A549 (cell line): ENCODE measurements around the gene CATSPERZ. TPM values are rescaled to one million over a fixed set of nuclear protein-coding genes. Genes with fewer than 3 reads are reported as not detected.

Experiments used
- ATOH8 ChIP-seq: fragments of 250-450 bp; sonication (Bioruptor Pico); IDR thresholded peaks from 2 replicates; pipeline ENCODE4 v1.5.0; 2020; ENCODE audit warnings: low read depth, mild to moderate bottlenecking, moderate library complexity
- BCL3 ChIP-seq: fragments of >200 bp; sonication (Bioruptor Twin); formaldehyde crosslinking; IDR thresholded peaks from 3 replicates; pipeline ENCODE4 v1.6.1; 2016
- BHLHE40 ChIP-seq: IDR thresholded peaks from 2 replicates; pipeline ENCODE4 v1.6.1; 2012; ENCODE audit warnings: low read depth, low read length, inconsistent platforms
- CBX8 ChIP-seq: fragments of 200-600 bp; sonication (generic); IDR thresholded peaks from 2 replicates; pipeline ENCODE4 v1.6.1; 2016
- CHD2 ChIP-seq: fragments of 150-350 bp; IDR thresholded peaks from 2 replicates; pipeline ENCODE4 v1.6.1; 2014; ENCODE audit warnings: low read length; ENCODE audit not compliant: partially characterized antibody
- CTCF ChIP-seq: fragments of >200 bp; sonication (Bioruptor Twin); formaldehyde crosslinking; IDR thresholded peaks from 3 replicates; pipeline ENCODE4 v1.5.1; 2016
- EHF ChIP-seq: fragments of 250-450 bp; sonication (Bioruptor Pico); IDR thresholded peaks from 2 replicates; pipeline ENCODE4 v1.5.0; 2020; ENCODE audit warnings: mild to moderate bottlenecking
- ELK1 ChIP-seq: fragments of 150-350 bp; IDR thresholded peaks from 2 replicates; pipeline ENCODE4 v1.6.1; 2014; ENCODE audit warnings: low read depth, mild to moderate bottlenecking, low read length
- ESRRA ChIP-seq: fragments of 150-350 bp; IDR thresholded peaks from 2 replicates; pipeline ENCODE4 v1.6.1; 2014; ENCODE audit warnings: mild to moderate bottlenecking, low read length, borderline replicate concordance
- FOSB ChIP-seq: fragments of 250-450 bp; sonication (Bioruptor Pico); IDR thresholded peaks from 2 replicates; pipeline ENCODE4 v1.5.0; 2020; ENCODE audit warnings: mild to moderate bottlenecking, moderate library complexity
- FOXS1 ChIP-seq: fragments of 250-450 bp; sonication (Bioruptor Pico); IDR thresholded peaks from 2 replicates; pipeline ENCODE4 v1.5.0; 2020; ENCODE audit warnings: mild to moderate bottlenecking, moderate library complexity
- GATA3 ChIP-seq: IDR thresholded peaks from 2 replicates; pipeline ENCODE4 v1.6.1; 2012; ENCODE audit warnings: borderline replicate concordance
- HDAC2 ChIP-seq: fragments of 200-600 bp; sonication (generic); IDR thresholded peaks from 2 replicates; pipeline ENCODE4 v1.6.1; 2016
- HES2 ChIP-seq: fragments of >200 bp; sonication (Bioruptor Twin); formaldehyde crosslinking; IDR thresholded peaks from 2 replicates; pipeline ENCODE4 v1.6.1; 2016
- HMGXB4 ChIP-seq: fragments of 250-450 bp; sonication (Bioruptor Pico); IDR thresholded peaks from 2 replicates; pipeline ENCODE4 v1.5.0; 2021; ENCODE audit warnings: mild to moderate bottlenecking, moderate library complexity, borderline replicate concordance
- HOXA7 ChIP-seq: fragments of 250-450 bp; sonication (Bioruptor Pico); IDR thresholded peaks from 2 replicates; pipeline ENCODE4 v1.5.0; 2020; ENCODE audit warnings: mild to moderate bottlenecking, moderate library complexity
- HOXB13 ChIP-seq: fragments of 250-450 bp; sonication (Bioruptor Pico); IDR thresholded peaks from 2 replicates; pipeline ENCODE4 v1.5.0; 2020; ENCODE audit warnings: low read depth, mild to moderate bottlenecking, moderate library complexity
- HOXB5 ChIP-seq: fragments of 250-450 bp; sonication (Bioruptor Pico); IDR thresholded peaks from 2 replicates; pipeline ENCODE4 v1.5.0; 2020; ENCODE audit warnings: mild to moderate bottlenecking, moderate library complexity
- JUNB ChIP-seq: fragments of >200 bp; sonication (Bioruptor Twin); formaldehyde crosslinking; IDR thresholded peaks from 2 replicates; pipeline ENCODE4 v1.6.1; 2016
- MAFK ChIP-seq: fragments of 450-650 bp; IDR thresholded peaks from 2 replicates; pipeline ENCODE4 v1.6.1; 2014; ENCODE audit not compliant: partially characterized antibody
- MAZ ChIP-seq: fragments of 150-350 bp; IDR thresholded peaks from 2 replicates; pipeline ENCODE4 v1.6.1; 2014; ENCODE audit warnings: antibody characterized with exemption, low read depth, low read length, borderline replicate concordance
- MYC ChIP-seq: IDR thresholded peaks from 2 replicates; pipeline ENCODE4 v1.6.1; 2012; ENCODE audit warnings: mild to moderate bottlenecking, inconsistent platforms, low read length, improper control_type of control experiment, borderline replicate concordance
- NPAS2 ChIP-seq: fragments of 250-450 bp; sonication (Bioruptor Pico); IDR thresholded peaks from 2 replicates; pipeline ENCODE4 v1.8.0; 2022; ENCODE audit warnings: mild to moderate bottlenecking, moderate library complexity, borderline replicate concordance
- PBX3 ChIP-seq: IDR thresholded peaks from 2 replicates; pipeline ENCODE4 v1.6.1; 2012
- PHF8 ChIP-seq: fragments of 200-600 bp; sonication (generic); IDR thresholded peaks from 2 replicates; pipeline ENCODE4 v1.6.1; 2016; ENCODE audit warnings: low read depth, mild to moderate bottlenecking, antibody characterized with exemption, moderate library complexity, borderline replicate concordance
- POLR2A ChIP-seq: IDR thresholded peaks from 2 replicates; pipeline ENCODE4 v1.6.1; 2012; ENCODE audit warnings: mild to moderate bottlenecking, low read length
- RAD21 ChIP-seq, 2 experiments: fragments of >200 bp in 1 of 2; sonication (Bioruptor Twin) in 1 of 2; formaldehyde crosslinking in 1 of 2; IDR thresholded peaks in 1 of 2; conservative IDR thresholded peaks in 1 of 2; 2 replicates in 1 of 2; 3 replicates in 1 of 2; pipeline ENCODE4 v1.6.1; 2012 to 2018; ENCODE audit warnings: inconsistent platforms in 1 of 2
- RARB ChIP-seq: fragments of 250-450 bp; sonication (Bioruptor Pico); IDR thresholded peaks from 2 replicates; pipeline ENCODE4 v1.8.0; 2021; ENCODE audit warnings: mild to moderate bottlenecking, moderate library complexity
- RCOR1 ChIP-seq: fragments of 150-350 bp; IDR thresholded peaks from 2 replicates; pipeline ENCODE4 v1.6.1; 2014; ENCODE audit warnings: antibody characterized with exemption, low read length, low read depth
- RFX5 ChIP-seq: fragments of 450-650 bp; IDR thresholded peaks from 2 replicates; pipeline ENCODE4 v1.7.1; 2014; ENCODE audit warnings: antibody characterized with exemption, mild to moderate bottlenecking, moderate library complexity
- RNF2 ChIP-seq: fragments of 200-600 bp; sonication (generic); IDR thresholded peaks from 2 replicates; pipeline ENCODE4 v1.6.1; 2016; ENCODE audit warnings: low read depth, mild to moderate bottlenecking, antibody characterized with exemption, moderate library complexity, borderline replicate concordance
- SREBF2 ChIP-seq: fragments of 450-650 bp; IDR thresholded peaks from 2 replicates; pipeline ENCODE4 v1.6.1; 2014; ENCODE audit warnings: mild to moderate bottlenecking, moderate library complexity
- ZFP36 ChIP-seq: fragments of 450-650 bp; IDR thresholded peaks from 2 replicates; pipeline ENCODE4 v1.6.1; 2014; ENCODE audit warnings: borderline replicate concordance; ENCODE audit not compliant: partially characterized antibody
- ZNF302 ChIP-seq: fragments of 250-450 bp; sonication (Bioruptor Pico); IDR thresholded peaks from 2 replicates; pipeline ENCODE4 v1.9.0; 2021; ENCODE audit warnings: inconsistent platforms, mild to moderate bottlenecking, moderate library complexity
- polyA plus RNA-seq, 4 experiments: library from polyadenylated mRNA; depleted of rRNA in 3 of 4; stranded (reverse); fragments of >200 nt; fragmentation: RNase III in 1 of 4; extraction: RNeasy Plus Mini Kit Qiagen cat#74134 plus additional on column Dnase treatment in 1 of 4; gene quantifications; 2 replicates in 3 of 4; 3 replicates in 1 of 4; pipeline ENCODE4 v1.2.3, GENCODE V29; 2011 to 2017

Gene CATSPERZ
- polyA plus RNA-seq, 2 of the 4 experiments (the other 2 are of a cell fraction): 1.9 to 3.4 TPM

GRCh38 chr11:64334764-64335735 lies 34.9 kb downstream of the CATSPERZ start (continued):
- TF ChIP-seq RNF2: no peak
- TF ChIP-seq BCL3: 0 out of 3 replicates have a peak, but pooled peaks have one; percentile 24
- no peak for TF ChIP-seq ZNF302 (CRISPR knock-in tag)
- TF ChIP-seq CHD2: peak; percentile 21
- TF ChIP-seq EHF (CRISPR knock-in tag): no peak
- TF ChIP-seq MAZ: 0 out of 2 replicates have a peak, but pooled peaks have one; percentile 53
- TF ChIP-seq NPAS2 (CRISPR knock-in tag): no peak
- peak; percentile 88 for TF ChIP-seq PBX3
- no peak for TF ChIP-seq HOXB13
- no peak for TF ChIP-seq RARB (CRISPR knock-in tag)
- no peak for TF ChIP-seq HDAC2
- no peak; a peak in 2 of 5 replicates for TF ChIP-seq RAD21 (conservative IDR thresholded peaks at IDR 0.05 in 1 of 2, IDR thresholded peaks at IDR 0.05 in 1 of 2)
- no peak for TF ChIP-seq ESRRA
- TF ChIP-seq BHLHE40: 0 out of 2 replicates have a peak, but pooled peaks have one; percentile 31
- TF ChIP-seq HOXA7 (CRISPR knock-in tag): no peak
- TF ChIP-seq HES2: 0 out of 2 replicates have a peak, but pooled peaks have one; percentile 56
- TF ChIP-seq GATA3: peak; percentile 75; the same call in 1 of the 2 replicates
- TF ChIP-seq CTCF: no peak
- no peak for TF ChIP-seq ZFP36
- TF ChIP-seq MAFK: peak; percentile 44
- TF ChIP-seq FOXS1: no peak
- no peak for TF ChIP-seq ATOH8
- no peak for TF ChIP-seq SREBF2
- TF ChIP-seq FOSB (CRISPR knock-in tag): no peak
- no peak for TF ChIP-seq PHF8
- TF ChIP-seq CBX8: no peak
- no peak for TF ChIP-seq RCOR1
- TF ChIP-seq RFX5: no peak; the same call in 1 of the 2 replicates
- no peak for TF ChIP-seq POLR2A
- TF ChIP-seq JUNB: peak; percentile 88
- no peak for TF ChIP-seq ELK1
- TF ChIP-seq HMGXB4 (CRISPR knock-in tag): no peak
- TF ChIP-seq HOXB5: 0 out of 2 replicates have a peak, but pooled peaks have one; percentile 54
- TF ChIP-seq MYC: peak; percentile 56; the same call in 1 of the 2 replicates
